IPS DF 6.9 (cell line): ENCODE measurements around the gene INTS15.

Experiments used
- DNase-seq: peaks from one replicate; pipeline ENCODE4 v3.0.0-alpha.2; 2013; ENCODE audit warnings: low read depth, low spot score
- H3K27ac ChIP-seq: one replicate; pipeline ENCODE4 v1.5.1; 2013; ENCODE audit warnings: low read length, control low read depth
- H3K27me3 ChIP-seq: 2 replicates; pipeline ENCODE4 v1.6.1; 2013; ENCODE audit warnings: mild to moderate bottlenecking, low read length; ENCODE audit not compliant: control insufficient read depth, insufficient read depth
- H3K36me3 ChIP-seq: 2 replicates; pipeline ENCODE4 v1.6.1; 2013; ENCODE audit warnings: low read length; ENCODE audit not compliant: control insufficient read depth, insufficient read depth
- H3K4me1 ChIP-seq: 2 replicates; pipeline ENCODE4 v1.6.1; 2013; ENCODE audit warnings: low read length; ENCODE audit not compliant: control insufficient read depth, insufficient read depth
- H3K4me3 ChIP-seq: 2 replicates; pipeline ENCODE4 v1.5.1; 2013; ENCODE audit warnings: mild to moderate bottlenecking, low read length
- H3K9me3 ChIP-seq: 2 replicates; pipeline ENCODE4 v1.6.1; 2013; ENCODE audit warnings: low read length, inconsistent platforms; ENCODE audit not compliant: control insufficient read depth, insufficient read depth
- WGBS: extraction: QIAGEN DNeasy Blood & Tissue Kit; methylation state at CpG from one replicate; pipeline ENCODE4 v1.1.7; 2013; ENCODE audit warnings: mixed read lengths, missing lambda C conversion rate; ENCODE audit not compliant: insufficient read length, insufficient coverage; 5-methylcytosine and 5-hydroxymethylcytosine counted together

INTS15 gene

DNA sequence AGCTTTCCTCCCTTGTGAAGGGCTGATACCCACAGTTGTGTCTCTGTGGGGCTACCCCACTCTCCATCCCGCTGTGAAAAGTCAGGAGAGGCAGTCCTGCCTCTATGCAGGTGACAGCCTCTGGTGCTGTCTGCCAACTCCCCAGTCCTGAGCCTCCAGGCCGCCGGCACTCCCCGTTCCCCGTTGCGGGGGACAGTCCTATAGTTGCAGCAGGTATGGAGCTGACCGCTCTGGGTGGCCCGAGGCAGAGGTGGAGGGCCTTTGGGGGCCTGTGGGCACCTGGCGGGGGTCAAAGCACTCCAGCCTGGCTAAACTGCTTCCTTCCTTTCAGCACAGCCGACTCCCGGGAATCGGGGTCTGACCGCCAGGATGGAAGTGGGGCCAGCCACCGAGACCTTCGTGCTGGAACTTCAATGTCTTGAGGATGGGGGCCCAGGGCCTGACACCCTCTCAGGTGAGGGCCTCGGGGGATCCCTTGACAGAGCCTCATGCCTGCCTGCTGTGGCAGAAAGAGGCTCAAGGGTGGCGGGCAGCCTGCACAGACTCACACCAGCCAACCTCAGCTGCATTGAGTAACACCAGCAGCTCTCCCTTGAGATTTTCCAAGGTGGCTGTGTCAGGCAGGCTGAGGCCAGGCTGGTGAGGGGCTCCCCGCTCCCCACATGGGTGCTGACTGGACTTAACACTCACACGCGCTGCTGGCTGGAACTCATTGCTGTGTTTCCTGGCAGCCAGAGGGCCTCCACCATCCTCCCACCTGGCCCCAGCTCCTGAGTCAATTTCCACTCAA is 27.2 kb downstream of the INTS15 start:
- WGBS, result no CpG with 5 or more reads among the region's 20 CpGs
- no peak overlapping the region for H3K4me3 ChIP-seq

GRCh38 chr7:6618621-6619020 is 28.8 kb downstream of the INTS15 start:
- Histone ChIP-seq H3K4me1 (peaks cover 8% of the 10 kb centered on the region; the same call in 1 of the 2 replicates), H3K4me3 (no peak overlapping the region), H3K36me3 (peaks cover 18% of the 10 kb centered on the region), H3K27ac (no peak overlapping the region), H3K27me3 (no peaks in the 10 kb centered on the region), H3K9me3 (no peaks in the 10 kb centered on the region)
- WGBS, result no CpG with 5 or more reads among the region's 4 CpGs
- DNase-seq, result no peak

More for the DNA sequence above, 27.2 kb downstream of the INTS15 start:
- no peak overlapping the region for H3K27ac ChIP-seq
- peaks cover 8% of the 10 kb centered on the region; the same call in 1 of the 2 replicates for H3K4me1 ChIP-seq
- DNase-seq, result no peak
- H3K27me3 ChIP-seq, result no peaks in the 10 kb centered on the region
- H3K36me3 ChIP-seq, result peaks cover 10% of the 10 kb centered on the region
- no peaks in the 10 kb centered on the region for H3K9me3 ChIP-seq

GRCh38 chr7:6619961-6620360 is 30.1 kb downstream of the INTS15 start:
- no peak for DNase-seq
- H3K4me3 ChIP-seq, result no peak overlapping the region
- no peaks in the 10 kb centered on the region for H3K27me3 ChIP-seq
- 0 out of 2 replicates have a peak, but pooled peaks cover 1% of the 10 kb centered on the region for H3K4me1 ChIP-seq
- H3K27ac ChIP-seq, result no peak overlapping the region
- WGBS, result no CpG with 5 or more reads among the region's 3 CpGs
- H3K36me3 ChIP-seq, result peaks cover 18% of the 10 kb centered on the region
- H3K9me3 ChIP-seq, result no peaks in the 10 kb centered on the region

DNA sequence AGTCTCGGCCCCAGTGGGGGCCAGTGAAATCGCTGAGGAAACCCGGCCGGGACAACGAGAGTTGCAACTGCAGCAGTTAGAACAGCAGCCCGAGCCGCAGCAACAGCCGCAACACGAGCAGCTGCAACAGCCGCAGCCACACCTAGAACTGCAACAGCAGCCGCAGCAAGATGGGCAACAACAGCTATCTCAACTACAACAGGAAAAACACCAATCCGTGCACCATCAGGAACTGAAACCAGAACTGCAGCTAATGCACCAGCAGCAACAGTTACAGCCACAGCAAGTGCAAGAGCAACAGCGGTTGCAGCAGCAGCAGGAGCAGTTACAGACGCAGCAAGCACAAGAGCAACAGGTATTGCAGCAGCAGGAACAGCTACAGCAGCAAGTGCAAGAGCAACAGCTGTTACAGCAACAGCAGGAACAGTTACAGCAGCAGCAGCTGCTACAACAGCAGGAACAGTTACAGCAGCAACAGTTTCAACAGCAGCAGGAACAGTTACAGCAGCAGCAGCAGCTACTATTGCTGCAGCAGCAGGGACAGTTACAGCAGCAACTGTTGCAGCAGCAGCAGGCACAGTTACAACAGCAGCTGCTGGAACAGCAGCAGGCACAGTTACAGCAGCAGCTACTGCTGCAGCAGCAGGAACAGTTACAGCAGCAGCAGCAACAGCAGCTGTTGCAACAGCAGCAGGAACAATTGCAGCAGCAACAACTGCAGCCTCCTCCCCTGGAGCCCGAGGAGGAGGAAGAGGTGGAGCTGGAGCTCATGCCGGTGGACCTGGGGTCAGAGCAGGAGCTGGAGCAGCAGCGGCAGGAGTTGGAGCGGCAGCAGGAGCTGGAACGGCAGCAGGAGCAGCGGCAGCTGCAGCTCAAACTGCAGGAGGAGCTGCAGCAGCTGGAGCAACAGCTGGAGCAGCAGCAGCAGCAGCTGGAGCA is 31.6 kb downstream of the INTS15 start:
- no peaks in the 10 kb centered on the region for H3K27me3 ChIP-seq
- DNase-seq, result no peak
- H3K4me3 ChIP-seq, result no peak overlapping the region
- no peaks in the 10 kb centered on the region for H3K9me3 ChIP-seq
- H3K27ac ChIP-seq, result no peak overlapping the region
- peaks cover 18% of the 10 kb centered on the region for H3K36me3 ChIP-seq
- H3K4me1 ChIP-seq, result no peaks in the 10 kb centered on the region
- no CpG with 5 or more reads among the region's 20 CpGs for WGBS

GRCh38 chr7:6622134-6622710 is 32.4 kb downstream of the INTS15 start:
- DNase-seq, result no peak
- H3K9me3 ChIP-seq, result no peaks in the 10 kb centered on the region
- H3K27ac ChIP-seq, result no peak overlapping the region
- no CpG with 5 or more reads among the region's 67 CpGs for WGBS
- no peak overlapping the region for H3K4me3 ChIP-seq
- no peaks in the 10 kb centered on the region for H3K4me1 ChIP-seq
- peaks cover 18% of the 10 kb centered on the region for H3K36me3 ChIP-seq
- H3K27me3 ChIP-seq, result no peaks in the 10 kb centered on the region

DNA sequence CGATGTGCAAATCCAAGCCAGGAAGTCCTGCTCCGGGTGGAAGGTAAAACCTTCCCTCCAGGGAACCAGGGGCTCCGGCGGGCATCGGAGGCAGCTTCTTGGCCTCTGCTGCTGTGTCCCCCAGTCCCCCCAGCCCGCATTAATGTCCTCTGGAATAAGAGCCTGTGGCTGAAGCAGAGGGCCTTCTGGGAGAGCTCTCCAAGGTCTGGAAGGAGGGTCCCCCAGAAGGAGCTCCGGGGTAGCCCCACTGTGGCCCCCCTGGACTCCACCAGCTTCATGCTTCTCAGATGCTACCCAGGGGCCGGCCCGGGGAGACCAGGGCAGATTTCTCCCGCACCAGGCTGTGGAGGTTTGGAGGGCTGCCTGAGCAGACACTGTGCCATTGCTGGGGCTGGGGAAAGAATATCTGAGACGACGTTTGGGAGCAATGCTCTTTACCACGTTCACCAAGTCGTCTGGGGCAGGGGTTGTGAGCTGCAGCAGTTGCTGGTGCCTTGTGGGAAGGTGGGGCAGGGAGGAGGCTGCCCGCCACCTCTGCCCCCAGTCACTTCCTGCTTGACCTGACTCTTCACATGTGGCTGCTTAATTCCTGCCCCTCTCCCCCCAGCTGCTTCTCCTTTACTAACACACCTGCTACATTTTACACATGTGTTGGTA is 33.9 kb downstream of the INTS15 start:
- Histone ChIP-seq H3K4me1 (no peaks in the 10 kb centered on the region), H3K27ac (no peak overlapping the region), H3K4me3 (no peak overlapping the region), H3K9me3 (no peaks in the 10 kb centered on the region), H3K27me3 (no peaks in the 10 kb centered on the region), H3K36me3 (peaks cover 18% of the 10 kb centered on the region)
- WGBS, result no CpG with 5 or more reads among the region's 15 CpGs
- DNase-seq, result no peak

GRCh38 chr7:6624246-6624611 is 34.4 kb downstream of the INTS15 start:
- Histone ChIP-seq H3K36me3 (peaks cover 18% of the 10 kb centered on the region), H3K4me3 (no peak overlapping the region), H3K27ac (no peak overlapping the region), H3K4me1 (no peaks in the 10 kb centered on the region), H3K9me3 (no peaks in the 10 kb centered on the region), H3K27me3 (no peaks in the 10 kb centered on the region)
- no CpG with 5 or more reads among the region's 3 CpGs for WGBS
- no peak for DNase-seq

DNA sequence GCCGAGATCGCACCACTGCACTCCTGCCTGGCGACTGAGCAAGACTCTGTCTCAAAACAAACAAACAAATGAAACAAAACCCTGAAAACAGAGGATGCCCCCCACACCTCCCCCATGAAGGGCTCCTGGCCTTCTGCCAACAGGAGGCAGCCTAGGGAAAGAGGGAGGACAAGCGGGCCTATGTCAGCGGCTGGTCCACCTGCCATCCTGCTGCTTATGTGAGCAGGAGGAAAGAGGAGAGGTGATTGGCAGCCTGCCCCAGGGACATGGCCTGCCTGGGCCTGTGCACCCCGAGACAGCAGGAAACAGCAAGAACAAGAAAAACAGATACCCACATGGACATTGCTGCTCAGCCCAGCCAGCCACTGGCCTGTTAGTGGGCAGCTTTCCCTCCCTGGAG is 38.2 kb downstream of the INTS15 start:
- H3K9me3 ChIP-seq, result no peaks in the 10 kb centered on the region
- no CpG with 5 or more reads among the region's 6 CpGs for WGBS
- no peak overlapping the region for H3K4me3 ChIP-seq
- DNase-seq, result no peak
- H3K27me3 ChIP-seq, result no peaks in the 10 kb centered on the region
- H3K27ac ChIP-seq, result no peak overlapping the region
- H3K4me1 ChIP-seq, result no peaks in the 10 kb centered on the region
- H3K36me3 ChIP-seq, result no peaks in the 10 kb centered on the region; the same call in 1 of the 2 replicates

DNA sequence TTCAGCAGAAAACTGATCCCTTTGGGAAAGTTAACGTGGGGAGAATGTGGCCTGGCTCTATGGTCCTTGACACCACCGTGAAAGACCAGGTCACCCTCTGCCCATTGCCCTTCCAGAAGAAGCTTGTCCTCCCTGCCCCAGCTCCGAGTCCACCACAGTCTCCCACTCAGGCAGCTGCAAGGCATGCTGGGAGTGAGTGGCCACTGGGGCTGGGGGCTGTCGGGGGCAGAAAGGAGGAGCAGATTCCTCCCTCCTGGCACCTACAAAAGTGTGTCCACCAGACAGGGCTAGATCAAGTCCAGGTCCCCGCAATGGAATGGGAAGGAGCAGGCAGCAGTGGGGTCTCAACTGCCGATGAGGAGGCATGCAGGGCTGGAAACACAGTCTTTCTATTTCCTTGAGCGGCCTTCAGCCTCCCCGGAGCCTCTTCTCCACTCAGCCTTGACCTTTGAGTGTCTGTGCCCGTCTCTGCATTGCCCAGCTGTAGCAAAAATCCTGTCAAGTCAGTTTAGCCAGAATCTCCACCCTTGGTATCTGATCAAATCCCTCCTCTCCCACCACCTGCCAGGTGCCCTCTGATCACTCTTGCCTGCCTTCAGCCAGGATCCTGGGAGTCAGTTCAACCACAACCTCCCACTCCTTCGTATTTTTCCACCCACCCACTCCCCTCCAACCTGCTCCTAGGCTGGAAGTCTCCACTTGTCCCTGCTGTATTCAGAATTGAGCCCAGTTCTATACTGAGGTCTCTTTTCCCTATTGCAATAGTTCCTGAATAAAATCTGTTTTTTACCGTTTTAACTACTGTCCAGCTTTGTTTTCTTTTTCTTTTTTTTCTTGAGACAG is 40.4 kb downstream of the INTS15 start:
- no CpG with 5 or more reads among the region's 11 CpGs for WGBS
- Histone ChIP-seq H3K4me1 (no peaks in the 10 kb centered on the region), H3K36me3 (no peaks in the 10 kb centered on the region), H3K27ac (no peak overlapping the region), H3K27me3 (no peaks in the 10 kb centered on the region), H3K4me3 (no peak overlapping the region), H3K9me3 (no peaks in the 10 kb centered on the region)
- DNase-seq, result no peak
